Measurements from ENCODE around the gene PRPF19. TPM values are rescaled to one million over a fixed set of nuclear protein-coding genes. Genes with fewer than 3 reads are reported as not detected.

PRPF19 gene
- total and polyA plus RNA-seq, 2 of the 4 experiments (the other 2 are of a cell fraction) = 29.8 to 50.4 TPM

DNA sequence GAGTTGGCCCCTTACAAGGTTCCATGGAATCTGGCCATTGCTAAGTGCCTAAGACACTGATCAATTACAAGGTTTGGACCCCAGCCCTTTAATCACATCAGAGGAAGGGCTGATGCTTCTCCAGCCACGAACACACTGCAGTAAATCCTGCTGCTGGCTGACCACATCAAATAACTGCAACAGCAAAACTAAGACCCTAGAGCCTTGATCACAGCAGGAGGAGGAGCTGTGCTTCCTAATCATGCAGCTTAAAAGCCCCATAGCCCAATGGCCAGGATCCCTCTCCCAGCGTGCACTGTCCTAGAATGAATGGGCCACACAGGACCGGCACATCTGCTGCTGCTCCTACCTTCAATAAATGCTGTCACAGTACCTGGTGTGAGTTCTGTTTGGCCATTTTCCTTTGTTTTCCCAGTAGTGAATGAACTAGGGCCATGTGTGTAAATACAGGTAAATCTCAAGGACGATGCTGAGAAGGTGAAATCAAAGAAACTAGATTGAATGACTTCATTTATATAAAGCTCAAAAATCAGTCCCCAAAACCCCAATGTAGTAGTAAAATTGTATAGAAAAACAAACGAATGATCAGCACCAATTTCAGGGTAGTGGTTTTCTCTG lies 26.3 kb downstream of the PRPF19 start:
- no peaks in the 10 kb centered on the region for H3K79me1 ChIP-seq (ENCODE audit: low read depth in 1 of 2, low read length in 2 of 2)
- H2BK15ac ChIP-seq (ENCODE audit: low read depth, low read length) = no peak overlapping the region
- no peak overlapping the region for H2AK5ac ChIP-seq (ENCODE audit: low read depth, low read length)
- no peaks in the 10 kb centered on the region for H3K27me3 ChIP-seq (ENCODE audit: control insufficient read depth, insufficient read depth, low read length)
- 0 out of 2 replicates have a peak, but pooled peaks cover 2% of the 10 kb centered on the region for H3K36me3 ChIP-seq (ENCODE audit: control insufficient read depth, insufficient read depth, low read length)
- no peak overlapping the region for H3K56ac ChIP-seq (ENCODE audit: extremely low read depth, insufficient read depth, low read length)
- no TSS peak for BruUV-seq (replicated peaks)
- H4K91ac ChIP-seq (ENCODE audit: insufficient read depth, low read depth, low read length) = no peak overlapping the region
- ATAC-seq (ENCODE audit: low read depth) (no peak), DNase-seq (no peak)
- H3K4me1 ChIP-seq (ENCODE audit: control insufficient read depth, insufficient read depth, low read length) = no peaks in the 10 kb centered on the region
- CTCF ChIA-PET = no interaction called here
- no peak overlapping the region for H3K9ac ChIP-seq (ENCODE audit: low read depth, low read length)
- H2AFZ ChIP-seq (replicated peaks; ENCODE audit: low read length, poor library complexity) = no peak overlapping the region
- in situ Hi-C loops (cut with MboI; ENCODE audit: low sequenced_read_pairs) = no loop called here
- H3K4me3 ChIP-seq (ENCODE audit: insufficient read depth, low read depth, low read length) = no peak overlapping the region
- no peaks in the 10 kb centered on the region for H3K9me3 ChIP-seq (ENCODE audit: control insufficient read depth, insufficient read depth, low read length)
- H2AK9ac ChIP-seq (replicated peaks; ENCODE audit: low read depth, low read length, poor library complexity) = no peak overlapping the region
- no peaks in the 10 kb centered on the region for H4K20me1 ChIP-seq (ENCODE audit: insufficient read depth, low read length)
- intact Hi-C loops (cut with micrococcal nuclease) = no loop called here
- H4K8ac ChIP-seq (ENCODE audit: low read depth in 2 of 2, low read length in 2 of 2) = no peak overlapping the region
- H4K5ac ChIP-seq (ENCODE audit: low read depth, low read length) = no peak overlapping the region
- H3K27ac ChIP-seq (ENCODE audit: insufficient read depth, low read length) = no peak overlapping the region
- H3K9me1 ChIP-seq (ENCODE audit: insufficient read depth, low read length) = no peaks in the 10 kb centered on the region
- POLR2A ChIA-PET (ENCODE audit: unreplicated experiment) = no interaction called here
- TF ChIP-seq, protein P1, sequence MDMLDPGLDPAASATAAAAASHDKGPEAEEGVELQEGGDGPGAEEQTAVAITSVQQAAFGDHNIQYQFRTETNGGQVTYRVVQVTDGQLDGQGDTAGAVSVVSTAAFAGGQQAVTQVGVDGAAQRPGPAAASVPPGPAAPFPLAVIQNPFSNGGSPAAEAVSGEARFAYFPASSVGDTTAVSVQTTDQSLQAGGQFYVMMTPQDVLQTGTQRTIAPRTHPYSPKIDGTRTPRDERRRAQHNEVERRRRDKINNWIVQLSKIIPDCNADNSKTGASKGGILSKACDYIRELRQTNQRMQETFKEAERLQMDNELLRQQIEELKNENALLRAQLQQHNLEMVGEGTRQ (IDR thresholded peaks at IDR 0.05; ENCODE audit: low read depth, low read length) = no peak
- TF ChIP-seq FOS (IDR thresholded peaks at IDR 0.05; ENCODE audit: low read depth, low read length) (no peak), POLR2A (IDR thresholded peaks at IDR 0.05; ENCODE audit: low read depth, low read length) (no peak), NFE2L2 (IDR thresholded peaks at IDR 0.05; ENCODE audit: low read depth, low read length) (no peak), CHD1 (IDR thresholded peaks at IDR 0.05; ENCODE audit: low read depth, low read length) (no peak), RFX5 (IDR thresholded peaks at IDR 0.05; ENCODE audit: low read depth, low read length) (no peak), MXI1 (IDR thresholded peaks at IDR 0.05; ENCODE audit: borderline replicate concordance, low read depth, low read length) (no peak), SMC3 (IDR thresholded peaks at IDR 0.05; ENCODE audit: low read depth, low read length) (no peak), RCOR1 (IDR thresholded peaks at IDR 0.05; ENCODE audit: insufficient replicate concordance, low read length) (no peak), RAD21 (IDR thresholded peaks at IDR 0.05; ENCODE audit: low read length) (no peak), CEBPB (IDR thresholded peaks at IDR 0.05; ENCODE audit: low read depth, low read length) (no peak), MAFK (IDR thresholded peaks at IDR 0.05; ENCODE audit: low read depth, low read length) (no peak), MAZ (IDR thresholded peaks at IDR 0.05; ENCODE audit: borderline replicate concordance, low read depth, low read length) (no peak), BHLHE40 (IDR thresholded peaks at IDR 0.05; ENCODE audit: low read depth, low read length) (no peak)
- TF ChIP-seq, protein P2, sequence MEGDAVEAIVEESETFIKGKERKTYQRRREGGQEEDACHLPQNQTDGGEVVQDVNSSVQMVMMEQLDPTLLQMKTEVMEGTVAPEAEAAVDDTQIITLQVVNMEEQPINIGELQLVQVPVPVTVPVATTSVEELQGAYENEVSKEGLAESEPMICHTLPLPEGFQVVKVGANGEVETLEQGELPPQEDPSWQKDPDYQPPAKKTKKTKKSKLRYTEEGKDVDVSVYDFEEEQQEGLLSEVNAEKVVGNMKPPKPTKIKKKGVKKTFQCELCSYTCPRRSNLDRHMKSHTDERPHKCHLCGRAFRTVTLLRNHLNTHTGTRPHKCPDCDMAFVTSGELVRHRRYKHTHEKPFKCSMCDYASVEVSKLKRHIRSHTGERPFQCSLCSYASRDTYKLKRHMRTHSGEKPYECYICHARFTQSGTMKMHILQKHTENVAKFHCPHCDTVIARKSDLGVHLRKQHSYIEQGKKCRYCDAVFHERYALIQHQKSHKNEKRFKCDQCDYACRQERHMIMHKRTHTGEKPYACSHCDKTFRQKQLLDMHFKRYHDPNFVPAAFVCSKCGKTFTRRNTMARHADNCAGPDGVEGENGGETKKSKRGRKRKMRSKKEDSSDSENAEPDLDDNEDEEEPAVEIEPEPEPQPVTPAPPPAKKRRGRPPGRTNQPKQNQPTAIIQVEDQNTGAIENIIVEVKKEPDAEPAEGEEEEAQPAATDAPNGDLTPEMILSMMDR (conservative IDR thresholded peaks at IDR 0.05; ENCODE audit: low read depth, low read length) = no peak
- TF ChIP-seq, protein P3, sequence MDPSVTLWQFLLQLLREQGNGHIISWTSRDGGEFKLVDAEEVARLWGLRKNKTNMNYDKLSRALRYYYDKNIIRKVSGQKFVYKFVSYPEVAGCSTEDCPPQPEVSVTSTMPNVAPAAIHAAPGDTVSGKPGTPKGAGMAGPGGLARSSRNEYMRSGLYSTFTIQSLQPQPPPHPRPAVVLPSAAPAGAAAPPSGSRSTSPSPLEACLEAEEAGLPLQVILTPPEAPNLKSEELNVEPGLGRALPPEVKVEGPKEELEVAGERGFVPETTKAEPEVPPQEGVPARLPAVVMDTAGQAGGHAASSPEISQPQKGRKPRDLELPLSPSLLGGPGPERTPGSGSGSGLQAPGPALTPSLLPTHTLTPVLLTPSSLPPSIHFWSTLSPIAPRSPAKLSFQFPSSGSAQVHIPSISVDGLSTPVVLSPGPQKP (IDR thresholded peaks at IDR 0.05; ENCODE audit: borderline replicate concordance, low read depth, low read length) = no peak
- no peak overlapping the region for H3K14ac ChIP-seq (replicated peaks; ENCODE audit: low read depth, low read length)
- dilution Hi-C loops (cut with HindIII; ENCODE audit: low sequenced_read_pairs, unreplicated experiment) = no loop called here
- no peak overlapping the region for H2BK5ac ChIP-seq (ENCODE audit: low read depth, low read length, poor library complexity, severe bottlenecking)
- H3K23ac ChIP-seq (ENCODE audit: low read depth, low read length) = no peak overlapping the region
- no peak overlapping the region for H3K4ac ChIP-seq (ENCODE audit: low read depth, low read length)
- no peak overlapping the region for H3K18ac ChIP-seq (ENCODE audit: low read depth, low read length)
- H2BK20ac ChIP-seq (ENCODE audit: low read depth, low read length) = no peak overlapping the region
- no peak overlapping the region for H3K4me2 ChIP-seq (ENCODE audit: low read depth, low read length)
- no CpG with 5 or more reads among the region's 5 CpGs for WGBS, 2 experiments (ENCODE audit: extremely low coverage in 2 of 2, insufficient read length in 1 of 2)
- H2BK120ac ChIP-seq (ENCODE audit: low read depth, low read length) = no peak overlapping the region
